Osteocyte (in vitro differentiated cells): ENCODE measurements around the gene ASIC2. TPM values are rescaled to one million over a fixed set of nuclear protein-coding genes. Genes with fewer than 3 reads are reported as not detected.

Experiments
- DNase-seq: peaks from one replicate; pipeline ENCODE4 v3.0.0; 2021; ENCODE audit warnings: mixed read lengths; ENCODE audit not compliant: unreplicated experiment; ENCODE audit errors: extremely low spot score
- H3K27ac Mint-ChIP-seq: one replicate; pipeline ENCODE4 v1.8.0; 2021; ENCODE audit warnings: mild to moderate bottlenecking, mixed read lengths; ENCODE audit not compliant: unreplicated experiment
- H3K27me3 Mint-ChIP-seq: one replicate; pipeline ENCODE4 v1.8.0; 2021; ENCODE audit warnings: mixed read lengths; ENCODE audit not compliant: unreplicated experiment
- H3K36me3 Mint-ChIP-seq: one replicate; pipeline ENCODE4 v1.8.0; 2021; ENCODE audit warnings: mixed read lengths; ENCODE audit not compliant: unreplicated experiment
- H3K4me1 Mint-ChIP-seq: one replicate; pipeline ENCODE4 v1.8.0; 2021; ENCODE audit warnings: mixed read lengths; ENCODE audit not compliant: unreplicated experiment
- H3K4me3 Mint-ChIP-seq: one replicate; pipeline ENCODE4 v1.8.0; 2021; ENCODE audit warnings: mild to moderate bottlenecking, moderate library complexity, mixed read lengths; ENCODE audit not compliant: unreplicated experiment
- H3K9me3 Mint-ChIP-seq: one replicate; pipeline ENCODE4 v1.8.0; 2021; ENCODE audit warnings: mixed read lengths; ENCODE audit not compliant: unreplicated experiment
- CTCF ChIP-seq: fragments of 200-600 bp; sonication (generic); IDR thresholded peaks from 2 replicates; pipeline ENCODE4 v1.5.0; 2021; ENCODE audit warnings: antibody characterized with exemption, mild to moderate bottlenecking, moderate library complexity
- total RNA-seq: library from RNA; stranded (reverse); gene quantifications from 2 replicates; pipeline ENCODE4 v1.2.1, GENCODE V29; 2021

The ASIC2 gene
- total RNA-seq, 1 donor from 2014 or later: not detected

DNA sequence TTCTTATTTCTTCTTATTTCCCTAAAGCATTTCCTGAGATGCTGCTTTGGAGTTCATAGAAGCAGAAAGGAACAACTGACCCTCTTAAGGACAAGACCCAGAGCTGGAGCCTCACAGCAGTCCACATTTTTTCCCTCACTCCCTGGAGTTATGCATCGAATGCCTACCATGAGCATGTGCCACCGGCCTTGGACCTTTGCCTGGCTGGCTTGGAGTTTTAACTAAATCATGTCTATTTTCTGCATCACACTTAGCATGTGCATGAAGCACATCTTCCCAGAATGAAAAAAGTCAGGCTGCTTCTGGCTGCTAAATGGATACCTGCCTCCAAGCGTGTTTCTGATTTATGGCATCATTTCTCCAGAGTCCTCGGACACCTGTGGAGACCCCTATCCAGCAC lies 196.9 kb downstream of the ASIC2 start:
- no peak for TF ChIP-seq CTCF
- no peak for DNase-seq
- Mint-ChIP-seq H3K27ac (no peak overlapping the region), H3K4me1 (no peaks in the 10 kb centered on the region), H3K36me3 (no peaks in the 10 kb centered on the region), H3K9me3 (no peaks in the 10 kb centered on the region), H3K4me3 (no peak overlapping the region), H3K27me3 (no peaks in the 10 kb centered on the region)

- no peak overlapping the region for H3K27ac Mint-ChIP-seq
- no peaks in the 10 kb centered on the region for H3K9me3 Mint-ChIP-seq
- no peaks in the 10 kb centered on the region for H3K27me3 Mint-ChIP-seq
- no peaks in the 10 kb centered on the region for H3K36me3 Mint-ChIP-seq
- no peaks in the 10 kb centered on the region for H3K4me1 Mint-ChIP-seq
- H3K4me3 Mint-ChIP-seq: no peak overlapping the region
- no peak for TF ChIP-seq CTCF
- no peak for DNase-seq
These were observed 201.8 kb downstream of the ASIC2 start for GRCh38 chr17:33091271-33091670.

GRCh38 chr17:33090806-33091205 lies 202.3 kb downstream of the ASIC2 start:
- H3K27me3 Mint-ChIP-seq: no peaks in the 10 kb centered on the region

DNA sequence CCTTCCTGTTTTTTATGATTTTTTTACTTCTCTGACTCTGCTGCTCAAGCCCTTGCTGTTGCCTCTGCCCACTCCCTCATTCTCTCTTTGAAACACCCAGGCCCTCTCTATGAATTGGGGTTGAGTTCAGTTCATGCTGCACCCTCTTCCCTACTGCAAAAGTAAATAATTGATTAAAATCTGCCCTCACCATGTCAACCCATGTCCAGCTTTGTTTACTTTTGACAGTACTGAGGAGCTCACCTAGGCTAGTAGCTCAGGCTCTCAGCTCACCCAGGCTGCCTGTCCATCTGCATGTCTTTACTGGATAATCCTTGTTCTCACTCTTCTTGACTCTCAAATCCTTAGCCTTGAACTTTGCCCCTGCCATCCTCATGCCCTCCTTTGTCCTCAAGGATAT lies 206.2 kb downstream of the ASIC2 start:
- Mint-ChIP-seq H3K27ac (no peak overlapping the region), H3K27me3 (no peaks in the 10 kb centered on the region), H3K4me1 (no peaks in the 10 kb centered on the region), H3K4me3 (no peak overlapping the region), H3K36me3 (no peaks in the 10 kb centered on the region), H3K9me3 (no peaks in the 10 kb centered on the region)
- no peak for DNase-seq
- no peak for TF ChIP-seq CTCF

More at GRCh38 chr17:33090806-33091205, 202.3 kb downstream of the ASIC2 start:
- Mint-ChIP-seq H3K4me1 (no peaks in the 10 kb centered on the region), H3K36me3 (no peaks in the 10 kb centered on the region), H3K27ac (no peak overlapping the region), H3K4me3 (no peak overlapping the region), H3K9me3 (no peaks in the 10 kb centered on the region)
- no peak for TF ChIP-seq CTCF
- no peak for DNase-seq

DNA sequence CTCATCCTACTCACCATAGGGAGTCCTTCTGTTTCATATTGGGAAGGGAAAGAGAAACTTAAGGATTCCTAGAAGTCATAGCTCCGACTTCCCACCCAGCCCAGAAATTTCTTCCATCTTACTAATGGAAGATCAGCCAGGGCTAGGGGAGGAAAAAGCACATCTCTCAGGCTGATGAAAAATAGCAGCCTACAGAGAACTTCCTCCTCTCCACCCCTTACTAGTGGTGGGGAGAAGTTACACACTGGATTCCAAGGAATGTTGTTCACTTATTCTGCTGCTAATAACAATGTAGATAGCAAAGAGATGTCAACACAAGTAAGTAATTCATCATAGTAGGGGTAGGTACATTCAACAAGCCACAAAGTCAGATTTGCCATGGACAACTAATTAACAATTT lies 207.1 kb downstream of the ASIC2 start:
- no peak overlapping the region for H3K4me3 Mint-ChIP-seq
- no peaks in the 10 kb centered on the region for H3K4me1 Mint-ChIP-seq
- no peak for DNase-seq

More for the DNA sequence above, 207.1 kb downstream of the ASIC2 start:
- Mint-ChIP-seq H3K9me3 (no peaks in the 10 kb centered on the region), H3K27ac (no peak overlapping the region), H3K36me3 (no peaks in the 10 kb centered on the region), H3K27me3 (no peaks in the 10 kb centered on the region)
- TF ChIP-seq CTCF: no peak
